HG02885 (cell line): ENCODE data around the gene STK38L.

ENCODE experiments used
- ATAC-seq: cut with Tn5 transposase; IDR thresholded peaks from one replicate; pipeline ENCODE4 v1.9.1; 2021; ENCODE audit warnings: mild to moderate bottlenecking; ENCODE audit not compliant: unreplicated experiment, poor library complexity

The STK38L gene

DNA sequence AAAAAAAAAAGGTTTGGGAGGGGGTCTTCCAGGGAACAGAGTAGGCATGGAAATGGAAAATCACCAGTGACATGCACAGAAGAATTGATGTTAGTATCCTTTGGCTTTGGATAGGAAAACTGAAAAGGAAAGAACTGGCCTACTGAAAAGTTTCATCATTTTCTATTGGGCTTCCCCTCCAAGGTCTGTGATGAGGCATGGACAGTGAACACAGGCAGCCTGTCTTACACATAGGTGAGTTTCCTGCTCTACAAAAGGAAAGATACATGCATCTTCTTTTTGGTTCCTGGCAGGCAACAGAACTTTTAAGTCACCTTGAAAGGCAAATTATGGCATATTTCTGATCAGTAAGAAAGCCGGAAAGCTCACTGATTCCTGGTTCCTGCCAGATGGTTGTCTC lies 94.4 kb downstream of the STK38L start:
- ATAC-seq = no peak

- no peak for ATAC-seq
Observed at GRCh38 chr12:27340971-27341370, 96.9 kb downstream of the STK38L start.

- ATAC-seq = no peak
Observed at GRCh38 chr12:27342536-27342935, 98.5 kb downstream of the STK38L start.

- no peak for ATAC-seq
Observed at GRCh38 chr12:27343255-27344000, 99.3 kb downstream of the STK38L start.

DNA sequence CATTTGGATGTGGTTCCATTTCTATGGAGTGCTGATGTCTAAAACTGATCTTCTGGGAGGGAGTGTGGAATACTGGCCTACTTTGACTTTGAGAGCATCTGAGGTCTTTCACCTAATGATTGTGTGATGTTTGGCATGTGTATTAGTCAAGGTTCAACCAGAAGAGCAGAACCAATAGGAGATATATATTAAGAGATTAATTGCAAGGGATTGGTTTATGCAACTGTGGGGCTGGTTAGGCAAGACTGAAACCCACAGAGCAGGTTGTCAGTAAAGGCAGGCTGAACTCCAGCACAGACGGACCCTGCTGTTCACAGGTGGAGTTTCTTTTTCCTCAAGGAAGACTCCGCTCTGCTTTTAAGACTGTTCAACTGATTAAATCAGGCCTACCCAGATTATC lies 100.2 kb downstream of the STK38L start:
- ATAC-seq = no peak

DNA sequence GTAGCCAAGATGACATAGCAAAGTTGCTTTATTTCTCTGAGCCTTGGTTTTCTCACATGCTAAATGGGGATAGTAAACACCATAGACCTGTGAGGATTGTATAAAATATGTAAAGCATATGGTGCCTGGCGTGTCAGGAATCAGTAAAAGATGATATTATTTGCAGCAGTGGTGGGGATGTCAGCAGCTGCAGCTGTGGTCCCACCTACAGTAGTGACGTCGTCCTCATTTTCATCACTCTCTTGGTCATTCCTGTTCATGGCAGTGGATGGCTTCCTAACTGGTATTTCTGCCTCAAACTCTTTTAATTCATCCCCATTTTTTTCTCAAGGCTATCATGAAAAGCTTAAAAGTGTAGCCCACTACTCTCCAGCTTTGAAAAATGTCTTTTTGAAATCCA lies 100.7 kb downstream of the STK38L start:
- no peak for ATAC-seq

DNA sequence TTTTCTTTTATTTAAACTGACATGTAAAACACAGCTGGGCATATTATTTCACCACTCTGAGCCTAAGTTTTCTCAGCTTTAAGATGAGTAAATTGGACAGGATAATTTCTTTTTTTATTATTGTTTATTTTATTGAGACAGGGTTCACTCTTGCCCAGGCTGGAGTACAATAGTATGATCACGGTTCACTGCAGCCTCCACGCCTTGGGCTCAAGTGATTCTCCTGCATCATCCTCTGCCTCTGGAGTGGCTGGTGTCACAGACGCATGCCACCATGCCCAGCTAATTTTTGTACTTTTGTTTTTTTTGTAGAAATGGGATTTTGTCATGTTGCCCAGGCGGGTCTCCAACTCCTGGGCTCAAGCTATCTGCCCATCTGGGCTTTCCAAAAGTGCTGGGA lies 101.3 kb downstream of the STK38L start:
- no peak for ATAC-seq

DNA sequence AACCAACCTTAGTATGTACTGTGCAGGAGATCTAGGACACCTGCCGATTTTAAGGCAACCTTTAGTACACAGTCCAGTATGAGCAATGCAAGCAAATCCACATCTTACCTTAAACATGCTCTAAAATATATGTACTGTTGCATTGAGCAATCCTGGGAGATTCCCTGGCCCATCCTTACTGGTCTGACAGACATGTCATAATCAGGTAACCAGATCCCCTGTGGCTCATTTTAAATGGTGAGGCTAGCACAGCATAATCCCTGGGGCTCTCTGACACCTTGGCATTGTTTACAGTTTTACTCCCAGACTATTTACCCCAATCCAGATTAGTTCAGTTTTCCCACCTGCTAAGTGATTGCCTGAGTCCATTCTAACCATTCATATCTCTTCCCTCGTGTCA lies 103.7 kb downstream of the STK38L start:
- no peak for ATAC-seq

DNA sequence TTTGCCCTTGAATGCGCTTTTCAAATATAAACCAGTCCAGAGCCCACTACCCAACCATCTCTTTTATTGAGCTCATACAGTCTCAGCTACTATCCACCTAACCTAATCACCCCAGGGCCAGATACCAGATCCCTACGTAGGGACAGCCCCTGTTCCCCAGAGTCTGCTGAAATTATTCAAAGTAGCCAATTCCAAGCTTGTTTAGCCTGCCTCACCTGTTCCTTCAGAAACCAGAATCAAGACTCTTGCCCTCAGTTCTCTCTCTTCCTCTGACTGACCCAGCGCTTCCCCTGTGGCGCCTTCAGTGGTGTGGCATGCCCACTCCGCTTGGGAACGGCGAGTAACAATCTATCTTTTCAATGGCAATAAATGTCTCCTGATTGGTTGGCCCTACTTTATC lies 107.4 kb downstream of the STK38L start:
- no peak for ATAC-seq

DNA sequence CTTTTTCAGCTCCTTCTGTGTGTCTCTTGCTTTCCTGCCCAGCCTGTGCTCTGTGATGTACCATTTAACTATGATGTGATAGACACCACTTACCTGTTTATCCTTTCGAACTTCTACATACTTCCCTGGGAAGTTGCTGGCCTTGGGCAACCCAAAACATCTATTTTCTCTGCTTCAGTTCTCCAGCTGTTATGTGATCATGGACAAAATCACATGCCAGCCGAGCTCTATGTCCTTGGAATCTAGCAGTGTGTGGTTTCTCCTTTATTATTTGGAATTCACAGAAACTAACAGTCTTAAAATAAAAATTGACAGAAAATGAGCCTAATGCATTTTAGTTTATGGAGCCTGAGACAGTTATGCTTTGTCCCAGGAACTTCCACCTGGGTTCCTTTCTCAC lies 111.4 kb downstream of the STK38L start:
- no peak for ATAC-seq

- no peak for ATAC-seq
Observed at GRCh38 chr12:27355979-27356378, 111.9 kb downstream of the STK38L start.

DNA sequence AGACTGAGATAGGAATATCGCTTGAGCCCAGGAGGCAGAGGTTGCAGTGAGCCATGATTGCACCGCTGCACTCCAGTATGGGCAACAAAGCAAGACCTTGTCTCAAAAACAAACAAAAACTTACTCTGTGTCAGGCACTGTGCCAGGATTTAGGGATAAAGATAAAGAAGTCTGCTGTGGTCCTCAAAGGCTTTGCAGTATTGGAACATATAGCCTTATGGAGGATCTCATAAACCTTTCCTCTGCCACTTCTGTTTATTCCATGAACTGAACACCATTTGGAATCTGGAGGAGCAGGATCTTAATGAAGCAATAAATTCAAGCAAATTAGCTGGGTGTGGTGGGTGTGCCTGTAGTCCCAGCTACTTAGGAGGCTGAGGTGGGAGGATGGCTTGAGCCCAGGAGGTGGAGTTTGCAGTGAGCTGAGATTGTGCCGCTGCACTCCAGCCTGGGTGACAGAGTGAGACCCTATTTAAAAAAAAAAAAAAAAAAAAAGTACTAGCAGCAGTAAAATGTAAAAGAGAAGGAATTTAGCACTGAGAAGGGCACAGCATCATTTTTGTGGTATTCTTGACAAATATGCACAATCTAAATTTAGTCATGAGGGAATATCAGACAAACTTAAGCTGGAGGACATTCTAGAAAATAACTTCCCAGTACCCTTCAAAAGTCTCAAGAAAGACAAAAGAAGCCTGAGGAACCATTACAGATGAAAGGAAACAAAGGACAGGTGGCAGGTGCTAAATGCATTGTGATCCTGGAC lies 115.7 kb downstream of the STK38L start:
- no peak for ATAC-seq

DNA sequence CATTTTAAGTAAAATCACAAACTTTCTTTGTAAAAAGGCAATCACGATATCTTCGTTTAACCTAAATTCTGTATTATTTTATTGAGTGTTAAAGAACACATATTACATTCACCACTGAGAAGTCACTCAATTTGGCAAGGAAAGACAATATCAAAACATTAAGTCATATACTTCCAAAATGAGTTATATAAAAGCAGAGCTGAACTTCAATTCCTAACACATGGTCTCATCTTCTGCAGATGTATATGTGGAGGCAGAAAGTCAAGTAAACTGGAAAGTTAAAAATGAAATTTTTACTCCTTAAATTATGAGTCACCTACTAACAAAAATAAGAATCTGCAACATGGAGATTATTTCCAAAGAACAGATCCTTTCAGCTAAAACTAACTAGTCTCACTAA lies 117.3 kb downstream of the STK38L start:
- no peak for ATAC-seq

- no peak for ATAC-seq
Observed at GRCh38 chr12:27366621-27367020, 122.5 kb downstream of the STK38L start.

GRCh38 chr12:27367078-27367477 lies 123.0 kb downstream of the STK38L start:
- no peak for ATAC-seq
